Measurements from ENCODE around the gene C7orf25.

GRCh38 chr7:42935861-42936260 lies 24.0 kb upstream of the C7orf25 start:
- TF ChIP-seq SUZ12 (IDR thresholded peaks at IDR 0.05; ENCODE audit: extremely low read depth, insufficient read depth, insufficient read length) (no peak), ZNF274 (IDR thresholded peaks at IDR 0.05; ENCODE audit: low read depth, low read length) (no peak)
